Activated naive CD4-positive, alpha-beta T cell treated with anti-CD3 and anti-CD28 coated beads, Interleukin-2, amount 50 U/mL, for 16 hours (primary cell): ENCODE measurements around the gene NXF3.
"Not testable (repeated sequence)": the region's sequence is repeated elsewhere in the genome, so short reads cannot be mapped to it uniquely, and the experiment has no call there.

ENCODE experiments used
- DNase-seq: peaks from one replicate; pipeline ENCODE4 v3.0.0-alpha.2; 2020

NXF3 gene

GRCh38 chrX:103092942-103093341, at the start of gene NXF3:
NXF3 (minus strand) TSS chrX:103093143; CDS start chrX:103093023, 120 bp downstream.
- no peak for DNase-seq

- not testable (repeated sequence) for DNase-seq
These were observed 43.6 kb upstream of the NXF3 start for GRCh38 chrX:103136528-103136927.

- no peak for DNase-seq
These were observed 31.3 kb upstream of the NXF3 start for GRCh38 chrX:103124284-103124683.

- DNase-seq: no peak
These were observed 27.8 kb upstream of the NXF3 start for GRCh38 chrX:103120748-103121147.

GRCh38 chrX:103116970-103117369, 24.0 kb upstream of the NXF3 start:
- DNase-seq: not testable (repeated sequence)

GRCh38 chrX:103109497-103109896, 16.6 kb upstream of the NXF3 start:
- DNase-seq: not testable (repeated sequence)

GRCh38 chrX:103107836-103108235, 14.9 kb upstream of the NXF3 start:
- DNase-seq: no peak

- DNase-seq: not testable (repeated sequence)
These were observed 14.3 kb upstream of the NXF3 start for GRCh38 chrX:103107227-103107737.

- DNase-seq: not testable (repeated sequence)
These were observed 11.4 kb upstream of the NXF3 start for GRCh38 chrX:103104370-103104769.

- DNase-seq: not testable (repeated sequence)
These were observed 10.9 kb upstream of the NXF3 start for GRCh38 chrX:103103866-103104265.

- no peak for DNase-seq
These were observed 8.5 kb upstream of the NXF3 start for GRCh38 chrX:103101299-103102042.

- DNase-seq: no peak
These were observed 7.5 kb upstream of the NXF3 start for GRCh38 chrX:103100484-103100883.

- no peak for DNase-seq
These were observed 6.7 kb upstream of the NXF3 start for GRCh38 chrX:103099691-103100090.

- DNase-seq: no peak
These were observed 5.5 kb upstream of the NXF3 start for GRCh38 chrX:103098488-103098887.

- DNase-seq: no peak
These were observed 11.9 kb downstream of the NXF3 start for GRCh38 chrX:103081051-103081450.

- DNase-seq: no peak
These were observed 19.5 kb downstream of the NXF3 start for GRCh38 chrX:103073467-103073866.

GRCh38 chrX:103066606-103067005, 26.3 kb downstream of the NXF3 start:
- no peak for DNase-seq

GRCh38 chrX:103063918-103064434, 29.0 kb downstream of the NXF3 start, which contains the start of gene BEX1:
BEX1 (minus strand) TSS chrX:103064171; CDS start chrX:103063274, 897 bp downstream.
- peak; percentile 10 for DNase-seq

GRCh38 chrX:103063191-103063845, 29.6 kb downstream of the NXF3 start:
- no peak for DNase-seq

- DNase-seq: no peak
These were observed 31.5 kb downstream of the NXF3 start for GRCh38 chrX:103061486-103061885.

- DNase-seq: no peak
These were observed 36.0 kb downstream of the NXF3 start for GRCh38 chrX:103056902-103057301.

- no peak for DNase-seq
These were observed 40.3 kb downstream of the NXF3 start for GRCh38 chrX:103052625-103053024.

- DNase-seq: no peak
These were observed 41.6 kb downstream of the NXF3 start for GRCh38 chrX:103051260-103051789.

- DNase-seq: not testable (repeated sequence)
These were observed 59.6 kb downstream of the NXF3 start for GRCh38 chrX:103033371-103033770.
